K562 (cell line): ENCODE data around the gene KLK8. TPM values are rescaled to one million over a fixed set of nuclear protein-coding genes. Genes with fewer than 3 reads are reported as not detected.

Experiments
- ATAC-seq: fragments of 200-7000 bp; cut with Tn5 transposase; 3 replicates; pipeline ENCODE4 v1.9.1; 2020; ENCODE audit warnings: moderate library complexity
- BruUV-seq: library from RNA; stranded (reverse); fragments of 400-500 nt; replicated peaks from 2 replicates; lab custom pipeline; 2021; lab: Mats Ljungman, UMichigan
- CTCF ChIA-PET: fragments of 300-600 bp; formaldehyde crosslinking; extraction: SDS; loops from one replicate; lab custom pipeline; 2021; ENCODE audit warnings: low intra/inter-chr PET ratio; lab: Yijun Ruan, JAX
- POLR2A ChIA-PET: fragments of 300-600, 350-650 bp; sonication (Branson Sonifier 250); formaldehyde crosslinking; extraction: SDS; loops from one replicate; lab custom pipeline; 2021; ENCODE audit warnings: antibody characterized with exemption, inconsistent platforms; lab: Yijun Ruan, JAX
- DNase-seq, 4 experiments: peaks; one replicate each; pipeline versions ENCODE4 v3.0.0 to v3.0.0-alpha.2; 2011 to 2018; ENCODE audit warnings: low spot score in 3 of 4, mixed read lengths in 3 of 4; ENCODE audit errors: extremely low read depth in 1 of 4
- FAIRE-seq: peaks from 2 replicates; lab custom pipeline; 2011; peaks lifted over from hg19 to GRCh38; lab: Jason Lieb, UNC
- H2AFZ ChIP-seq: 2 replicates; pipeline ENCODE4 v1.6.0; 2011; ENCODE audit warnings: low read depth, low read length, control low read depth, inconsistent platforms
- H3K27ac ChIP-seq: fragments of 200-600 bp; 3 replicates; pipeline ENCODE4 v1.8.0; 2011; ENCODE audit warnings: low read depth, mild to moderate bottlenecking, control low read depth, inconsistent platforms, low read length, moderate library complexity, mixed read lengths; ENCODE audit errors: extremely low read depth
- H3K27me3 ChIP-seq, 2 experiments: fragments of 300-600 bp in 1 of 2; 2 replicates in 1 of 2; 3 replicates in 1 of 2; pipeline versions ENCODE4 v1.6.0 to v1.8.0; 2011; ENCODE audit warnings: inconsistent platforms in 2 of 2, low read length in 2 of 2, mild to moderate bottlenecking in 1 of 2, mixed read lengths in 1 of 2, moderate library complexity in 1 of 2; ENCODE audit not compliant: control insufficient read depth in 2 of 2, insufficient read depth in 2 of 2
- H3K36me3 ChIP-seq: fragments of 300-600 bp; 3 replicates; pipeline ENCODE4 v1.8.0; 2011; ENCODE audit warnings: mild to moderate bottlenecking, low read length, inconsistent platforms; ENCODE audit not compliant: control insufficient read depth, insufficient read depth
- H3K4me1 ChIP-seq, 2 experiments: fragments of 200-600 bp in 1 of 2; replicated peaks in 1 of 2; 2 replicates in 1 of 2; 3 replicates in 1 of 2; pipeline versions ENCODE4 v1.5.1 to v1.8.0; 2011; ENCODE audit warnings: inconsistent platforms in 2 of 2, low read length in 2 of 2, mild to moderate bottlenecking in 1 of 2, mixed read lengths in 1 of 2, moderate library complexity in 1 of 2; ENCODE audit not compliant: control insufficient read depth in 2 of 2, insufficient read depth in 2 of 2
- H3K4me2 ChIP-seq: 2 replicates; pipeline ENCODE4 v1.6.1; 2011; ENCODE audit warnings: low read length, control low read depth, inconsistent platforms, mixed read lengths; ENCODE audit not compliant: insufficient read depth
- H3K4me3 ChIP-seq: fragments of 200-600 bp; sonication (generic), shearing (Covaris generic); 2 replicates; pipeline ENCODE4 v1.5.1; 2016; ENCODE audit warnings: control low read depth, inconsistent platforms
- H3K79me2 ChIP-seq: fragments of 200-600 bp; 3 replicates; pipeline ENCODE4 v1.8.0; 2011; ENCODE audit warnings: low read length, inconsistent platforms; ENCODE audit not compliant: control insufficient read depth, insufficient read depth
- H3K9ac ChIP-seq, 2 experiments: 2 replicates each; pipeline versions ENCODE4 v1.6.0 to v1.6.1; 2011; ENCODE audit warnings: low read depth in 2 of 2, low read length in 2 of 2, control low read depth in 1 of 2, inconsistent platforms in 1 of 2, mild to moderate bottlenecking in 1 of 2, mixed read lengths in 1 of 2; ENCODE audit not compliant: insufficient read depth in 1 of 2
- H3K9me1 ChIP-seq: one replicate; pipeline ENCODE4 v1.6.0; 2011; ENCODE audit warnings: inconsistent platforms, mild to moderate bottlenecking, low read length, moderate library complexity; ENCODE audit not compliant: control insufficient read depth, insufficient read depth
- H3K9me3 ChIP-seq: replicated peaks from 2 replicates; pipeline ENCODE4 v1.5.1; 2011; ENCODE audit warnings: low read depth, low read length, inconsistent platforms; ENCODE audit not compliant: control insufficient read depth, insufficient read depth
- H4K20me1 ChIP-seq: replicated peaks from 2 replicates; pipeline ENCODE4 v1.6.1; 2011; ENCODE audit warnings: low read length, inconsistent platforms, mixed read lengths; ENCODE audit not compliant: control insufficient read depth, insufficient read depth
- AFF4 ChIP-seq: sonication (generic); formaldehyde crosslinking; IDR thresholded peaks from 2 replicates; pipeline ENCODE4 v1.8.0; 2023; ENCODE audit warnings: mild to moderate bottlenecking, missing genetic modification reagents
- ARID1B ChIP-seq: fragments of 450-650 bp; IDR thresholded peaks from 2 replicates; pipeline ENCODE4 v1.6.1; 2016; ENCODE audit warnings: antibody characterized with exemption, mild to moderate bottlenecking, inconsistent platforms
- CBFA2T3 ChIP-seq: fragments of 450-650 bp; IDR thresholded peaks from 2 replicates; pipeline ENCODE4 v1.6.1; 2017
- DPF2 ChIP-seq: fragments of 450-650 bp; IDR thresholded peaks from 2 replicates; pipeline ENCODE4 v1.6.1; 2016
- MNT ChIP-seq, 2 experiments: fragments of 450-650 bp; conservative IDR thresholded peaks; 2 replicates each; pipeline ENCODE4 v1.6.1; 2017; ENCODE audit warnings: mild to moderate bottlenecking in 2 of 2, moderate library complexity in 2 of 2
- NR1H2 ChIP-seq: sonication (generic); formaldehyde crosslinking; IDR thresholded peaks from 2 replicates; pipeline ENCODE4 v1.4.0; 2020; ENCODE audit warnings: mild to moderate bottlenecking, missing genetic modification reagents
- RBM25 ChIP-seq: fragments of 200-400 bp; formaldehyde crosslinking; IDR thresholded peaks from 2 replicates; pipeline ENCODE4 v1.6.1; 2018; ENCODE audit warnings: low read length, low read depth, moderate library complexity; ENCODE audit not compliant: severe bottlenecking
- RNF2 ChIP-seq: sonication (generic); IDR thresholded peaks from 2 replicates; pipeline ENCODE4 v1.6.1; 2016
- SIN3A ChIP-seq, 2 experiments: fragments of 150-350 bp in 1 of 2; IDR thresholded peaks; 2 replicates each; pipeline ENCODE4 v1.6.1; 2011 to 2016; ENCODE audit warnings: borderline replicate concordance in 2 of 2, low read depth in 2 of 2, low read length in 2 of 2, mild to moderate bottlenecking in 2 of 2, moderate library complexity in 2 of 2; ENCODE audit not compliant: control insufficient read depth in 1 of 2
- TAL1 ChIP-seq: fragments of 450-650 bp; IDR thresholded peaks from 2 replicates; pipeline ENCODE4 v1.6.1; 2016; ENCODE audit warnings: mild to moderate bottlenecking
- TFE3 ChIP-seq: fragments of 450-650 bp; formaldehyde crosslinking; IDR thresholded peaks from 2 replicates; pipeline ENCODE4 v1.4.0; 2020; ENCODE audit warnings: mild to moderate bottlenecking, mixed read lengths
- TRIM28 ChIP-seq: fragments of 450-650 bp; IDR thresholded peaks from 2 replicates; pipeline ENCODE4 v1.6.1; 2017
- ZBED1 ChIP-seq: IDR thresholded peaks from 2 replicates; pipeline ENCODE4 v1.6.1; 2014
- ZNF280B ChIP-seq: fragments of 250-450 bp; sonication (Bioruptor Pico); IDR thresholded peaks from 2 replicates; pipeline ENCODE4 v1.5.1; 2021; ENCODE audit warnings: mild to moderate bottlenecking
- ZNF444 ChIP-seq: fragments of 250-450 bp; sonication (Bioruptor Pico); IDR thresholded peaks from 2 replicates; pipeline ENCODE4 v1.4.0; 2020; ENCODE audit warnings: mild to moderate bottlenecking, moderate library complexity
- ZNF507 ChIP-seq: conservative IDR thresholded peaks from 2 replicates; pipeline ENCODE4 v1.6.1; 2017; ENCODE audit warnings: missing genetic modification characterization, missing compliant biosample characterization
- WGBS: fragments of 100-300 bp; shearing (Covaris generic); methylation state at CpG from one replicate; pipeline ENCODE4 v1.1.6; 2016; ENCODE audit warnings: low coverage, mixed read lengths; ENCODE audit not compliant: insufficient coverage; ENCODE audit errors: missing lambda C conversion rate; 5-methylcytosine and 5-hydroxymethylcytosine counted together
- in situ Hi-C: fragments of 300-500 bp; cut with MboI; formaldehyde crosslinking; loops from 4 replicates; pipeline ENCODE4 v1.15.0; 2018; ENCODE audit warnings: inconsistent platforms, mixed read lengths
- intact Hi-C: fragments of 100-400 bp; cut with micrococcal nuclease; formaldehyde crosslinking; loops from 2 replicates; pipeline ENCODE4 v1.14.2; 2022
- polyA plus RNA-seq, 8 experiments: library from polyadenylated mRNA; depleted of rRNA in 4 of 8; stranded (reverse) in 5 of 8; unstranded in 3 of 8; fragments of >200 nt; fragmentation: Nextera tagmentation in 2 of 8; fragmentation: Illumina TruSeq in 1 of 8; extraction: Ambion mirVana in 2 of 8; extraction: Trizol in 1 of 8; gene quantifications; 2 replicates each; pipeline versions ENCODE4 v1.2.1 to v1.2.3, GENCODE V29; 2011 to 2014; ENCODE audit warnings: inconsistent platforms in 1 of 8, missing spikeins in 1 of 8
- total RNA-seq, 7 experiments: library from RNA; depleted of rRNA in 6 of 7; stranded (reverse); fragments of >200 nt in 6 of 7; fragmentation: Illumina TruSeq in 2 of 7; extraction: Trizol in 2 of 7; gene quantifications; 2 replicates each; pipeline versions ENCODE4 v1.2.1 to v1.2.3, GENCODE V29; 2011 to 2021; ENCODE audit warnings: low replicate concordance in 1 of 7

KLK8 gene
- total and polyA plus RNA-seq, 9 of the 15 experiments (the other 6 are each of a cell fraction or from before 2014, with no cell fraction given) = 0.37 to 1.7 (median 0.76) TPM

- Histone ChIP-seq H3K4me3 (no peak overlapping the region), H3K9ac (no peak overlapping the region), H3K9me1 (no peaks in the 10 kb centered on the region), H3K27me3 (peaks cover 7 to 34% of the 10 kb centered on the region in 2 experiments), H3K36me3 (no peaks in the 10 kb centered on the region), H3K4me1 (peaks cover 0 to 6% of the 10 kb centered on the region in 2 experiments; a peak in 3 of 5 replicates), H2AFZ (peak overlapping the region; percentile 22; the same call in 1 of the 2 replicates), H3K9me3 (no peaks in the 10 kb centered on the region), H3K79me2 (no peaks in the 10 kb centered on the region), H3K4me2 (no peak overlapping the region), H4K20me1 (no peaks in the 10 kb centered on the region), H3K27ac (no peak overlapping the region)
- ATAC-seq (peak; percentile 81), FAIRE-seq (peak; percentile 85), DNase-seq (peak; percentile 42 to 57 (median 52))
- intact Hi-C loops (no loop called here), in situ Hi-C loops (no loop called here)
- 1% methylated on average over 9 of the region's 9 CpGs for WGBS
- POLR2A ChIA-PET = interaction anchor here (0.8 to 1.1 kb wide), 4 partner anchors 8 to 60 kb away, joined by 3 to 5 read pairs (median 3); no protein-coding TSS in a partner anchor
- BruUV-seq = no TSS peak
- CTCF ChIA-PET = no interaction called here
- TF ChIP-seq ZNF444 (CRISPR knock-in tag) = no peak
- no peak for TF ChIP-seq TFE3 (CRISPR knock-in tag)
- TF ChIP-seq AFF4 (CRISPR knock-in tag) = no peak
- TF ChIP-seq RBM25 = no peak
- TF ChIP-seq ZBED1 = no peak
- TF ChIP-seq TRIM28 = no peak
- no peak for TF ChIP-seq ZNF280B (CRISPR knock-in tag)
- TF ChIP-seq MNT (conservative IDR thresholded peaks at IDR 0.05) = no peak
- no peak; the same call in 1 of the 2 replicates for TF ChIP-seq DPF2
- no peak for TF ChIP-seq ZNF507 (tag)
- peak; percentile 53; the same call in 1 of the 2 replicates for TF ChIP-seq CBFA2T3
- TF ChIP-seq RNF2 = no peak
- TF ChIP-seq ARID1B = 0 out of 2 replicates have a peak, but pooled peaks have one; percentile 20
- TF ChIP-seq TAL1 = 0 out of 2 replicates have a peak, but pooled peaks have one; percentile 4
- no peak for TF ChIP-seq NR1H2 (CRISPR knock-in tag)
- no peak for TF ChIP-seq SIN3A (IDR thresholded peaks at IDR 0.05; ENCODE audit: borderline replicate concordance in 2 of 2, control insufficient read depth in 1 of 2, low read depth in 2 of 2, low read length in 2 of 2)
These were observed 35.1 kb upstream of the KLK8 start for GRCh38 chr19:51036519-51036918.
